HG03095 (cell line): ENCODE results near the gene AKAP5.

ENCODE experiments used
- ATAC-seq: cut with Tn5 transposase; IDR thresholded peaks from one replicate; pipeline ENCODE4 v1.9.1; 2021; ENCODE audit warnings: moderate library complexity; ENCODE audit not compliant: unreplicated experiment

Gene AKAP5

GRCh38 chr14:64465191-64465822 lies at the start of gene AKAP5:
AKAP5 (plus strand) TSS chr14:64465499; CDS start chr14:64468395, 2,896 bp downstream.
- no peak for ATAC-seq

GRCh38 chr14:64416348-64416932 lies 48.9 kb upstream of the AKAP5 start:
- ATAC-seq = no peak

GRCh38 chr14:64417055-64417770 lies 48.1 kb upstream of the AKAP5 start:
- no peak for ATAC-seq

GRCh38 chr14:64417771-64418125 lies 47.6 kb upstream of the AKAP5 start:
- no peak for ATAC-seq

- ATAC-seq = no peak
These were observed 46.3 kb upstream of the AKAP5 start for GRCh38 chr14:64419003-64419402.

- ATAC-seq = no peak
These were observed 44.1 kb upstream of the AKAP5 start for GRCh38 chr14:64421166-64421565.

- ATAC-seq = no peak
These were observed 43.3 kb upstream of the AKAP5 start for GRCh38 chr14:64422005-64422404.

- no peak for ATAC-seq
These were observed 42.5 kb upstream of the AKAP5 start for GRCh38 chr14:64422756-64423155.

- ATAC-seq = no peak
These were observed 41.3 kb upstream of the AKAP5 start for GRCh38 chr14:64423987-64424386.

- ATAC-seq = no peak
These were observed 30.8 kb upstream of the AKAP5 start for GRCh38 chr14:64434528-64434927.

- ATAC-seq = no peak
These were observed 27.0 kb upstream of the AKAP5 start for GRCh38 chr14:64438181-64438841.

- no peak for ATAC-seq
These were observed 26.2 kb upstream of the AKAP5 start for GRCh38 chr14:64439141-64439540.

- ATAC-seq = no peak
These were observed 24.8 kb upstream of the AKAP5 start for GRCh38 chr14:64440494-64440893.

- no peak for ATAC-seq
These were observed 22.9 kb upstream of the AKAP5 start for GRCh38 chr14:64442300-64442988.

GRCh38 chr14:64444140-64444539 lies 21.2 kb upstream of the AKAP5 start:
- no peak for ATAC-seq

- peak; percentile 93 for ATAC-seq
These were observed 20.1 kb upstream of the AKAP5 start for GRCh38 chr14:64444984-64445845.

GRCh38 chr14:64447876-64448670 lies 17.2 kb upstream of the AKAP5 start:
- ATAC-seq = no peak

- no peak for ATAC-seq
These were observed 15.0 kb upstream of the AKAP5 start for GRCh38 chr14:64450255-64450654.

- no peak for ATAC-seq
These were observed 10.6 kb upstream of the AKAP5 start for GRCh38 chr14:64454671-64455070.
